ENCODE data around the gene ZNF70. TPM values are rescaled to one million over a fixed set of nuclear protein-coding genes. Genes with fewer than 3 reads are reported as not detected.

ZNF70 gene
- polyA plus RNA-seq, 1 of the 3 experiments (the other 2 are of a cell fraction): 0.77 TPM

DNA sequence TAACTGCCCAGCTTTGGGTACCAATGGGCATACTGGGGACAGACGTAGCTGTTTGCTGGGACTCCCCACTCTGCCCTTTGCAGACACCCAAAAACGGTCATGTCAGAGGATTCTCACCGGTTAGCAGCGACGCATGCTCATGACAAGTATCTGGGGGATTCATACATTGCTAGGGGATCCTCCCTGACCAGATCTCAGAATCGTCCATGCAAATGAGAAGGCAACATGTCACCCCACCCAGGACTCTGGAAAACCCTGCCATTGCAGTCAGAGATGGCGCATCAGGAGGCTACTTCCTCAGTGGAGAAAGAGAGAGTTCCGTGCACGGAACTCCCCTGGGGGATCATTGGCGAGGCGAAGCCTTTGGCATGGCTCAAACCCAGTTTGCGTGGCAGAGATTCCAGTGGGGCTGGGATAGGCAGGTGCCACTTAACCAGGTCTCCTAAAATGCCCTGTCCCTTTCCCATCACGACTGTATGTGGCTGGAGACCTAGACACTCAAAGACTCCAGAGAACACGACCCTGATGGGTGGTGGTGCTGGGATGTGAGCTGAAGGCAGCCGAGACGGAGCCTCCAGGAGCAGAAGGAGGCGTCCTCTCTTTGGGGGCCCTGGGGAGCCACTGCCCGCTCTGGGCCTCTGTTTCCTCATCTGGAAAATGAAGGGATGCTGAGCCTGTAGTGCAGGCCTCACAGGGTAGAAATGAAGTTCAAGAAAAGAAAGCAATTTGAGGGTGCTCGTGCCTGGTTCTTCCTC, 55.2 kb downstream of the ZNF70 start:
- no peaks in the 10 kb centered on the region for H3K79me2 ChIP-seq (ENCODE audit: insufficient read depth)
- POLR2A ChIA-PET: interaction anchor here (1.0 kb wide), 1 partner anchor 11 kb away, joined by 3 read pairs; no protein-coding TSS in a partner anchor
- DNase-seq: no peak

DNA sequence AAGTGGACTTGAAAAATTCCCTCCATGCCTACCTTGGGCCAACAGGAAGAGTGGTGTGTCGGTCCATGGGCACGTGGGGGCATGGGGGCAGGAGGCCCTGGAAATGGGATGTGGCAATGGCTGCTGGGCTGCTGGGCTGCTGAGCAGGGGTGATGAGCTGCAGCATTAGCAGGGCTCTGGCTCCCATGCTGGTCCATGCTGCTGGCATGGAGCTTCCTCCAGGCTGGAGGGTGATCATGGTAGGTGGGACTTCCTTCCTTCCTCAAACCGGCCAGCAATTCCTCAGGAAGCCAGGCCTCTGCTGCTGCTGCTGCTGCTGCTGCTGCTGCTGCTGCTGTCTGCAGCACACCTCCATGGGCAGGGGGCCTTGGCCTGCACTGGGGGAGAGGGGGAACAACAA, 55.8 kb downstream of the ZNF70 start:
- POLR2A ChIA-PET: interaction anchor here (1.0 kb wide), 1 partner anchor 11 kb away, joined by 3 read pairs; no protein-coding TSS in a partner anchor
- Histone ChIP-seq H3K4me3 (ENCODE audit: low read depth in 2 of 2, low read length in 1 of 2) (no peak overlapping the region), H3K4me1 (ENCODE audit: control insufficient read depth in 1 of 2, insufficient read depth in 2 of 2, low read depth in 1 of 2, low read length in 1 of 2) (no peaks in the 10 kb centered on the region), H3K79me2 (ENCODE audit: insufficient read depth) (no peaks in the 10 kb centered on the region), H3K9me3 (no peaks in the 10 kb centered on the region), H3K27ac (ENCODE audit: low read depth in 2 of 2, low read length in 1 of 2) (no peak overlapping the region), H3K9me2 (no peaks in the 10 kb centered on the region), H3K4me2 (no peak overlapping the region), H2AFZ (ENCODE audit: low read depth) (no peak overlapping the region), H3K27me3 (ENCODE audit: insufficient read depth) (no peaks in the 10 kb centered on the region), H3K36me3 (replicated peaks in 1 of 2; ENCODE audit: control insufficient read depth in 1 of 2, insufficient read depth in 2 of 2, low read length in 1 of 2) (peaks cover 16 to 37% of the 10 kb centered on the region in 2 experiments), H4K20me1 (ENCODE audit: insufficient read depth) (no peaks in the 10 kb centered on the region), H3F3A (replicated peaks; ENCODE audit: insufficient read depth) (no peaks in the 10 kb centered on the region), H3K9ac (no peak overlapping the region)
- CTCF ChIA-PET: interaction anchor here (0.6 kb wide), 1 partner anchor 16 kb away, joined by 3 read pairs; no protein-coding TSS in a partner anchor
- no peak for DNase-seq
- WGBS (ENCODE audit: low lambda C conversion rate): 100% methylated on average over 2 of the region's 3 CpGs
- TF ChIP-seq GATA2 (CRISPR knock-in tag; IDR thresholded peaks at IDR 0.05) (no peak), TCF12 (IDR thresholded peaks at IDR 0.05) (no peak), MEF2A (IDR thresholded peaks at IDR 0.05; ENCODE audit: borderline replicate concordance, low read depth) (no peak), POLR2AphosphoS5 (IDR thresholded peaks at IDR 0.05; ENCODE audit: low read depth, low read length) (no peak), JUND (IDR thresholded peaks at IDR 0.05) (no peak), SIN3A (IDR thresholded peaks at IDR 0.05; ENCODE audit: borderline replicate concordance, low read depth, low read length) (no peak), TAF1 (IDR thresholded peaks at IDR 0.05; ENCODE audit: borderline replicate concordance, low read depth, low read length) (no peak), RFX5 (IDR thresholded peaks at IDR 0.05; ENCODE audit: low read length) (no peak), YY1 (IDR thresholded peaks at IDR 0.05; ENCODE audit: low read depth) (no peak), TEAD4 (IDR thresholded peaks at IDR 0.05; ENCODE audit: borderline replicate concordance, insufficient read depth) (no peak), RCOR1 (IDR thresholded peaks at IDR 0.05; ENCODE audit: low read length) (no peak), RAD21 (IDR thresholded peaks at IDR 0.05; ENCODE audit: low read length) (no peak), MXI1 (IDR thresholded peaks at IDR 0.05; ENCODE audit: low read depth, low read length) (no peak), NFIC (IDR thresholded peaks at IDR 0.05; ENCODE audit: borderline replicate concordance) (no peak)
- TF ChIP-seq, protein P1, sequence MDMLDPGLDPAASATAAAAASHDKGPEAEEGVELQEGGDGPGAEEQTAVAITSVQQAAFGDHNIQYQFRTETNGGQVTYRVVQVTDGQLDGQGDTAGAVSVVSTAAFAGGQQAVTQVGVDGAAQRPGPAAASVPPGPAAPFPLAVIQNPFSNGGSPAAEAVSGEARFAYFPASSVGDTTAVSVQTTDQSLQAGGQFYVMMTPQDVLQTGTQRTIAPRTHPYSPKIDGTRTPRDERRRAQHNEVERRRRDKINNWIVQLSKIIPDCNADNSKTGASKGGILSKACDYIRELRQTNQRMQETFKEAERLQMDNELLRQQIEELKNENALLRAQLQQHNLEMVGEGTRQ (IDR thresholded peaks at IDR 0.05; ENCODE audit: borderline replicate concordance, low read depth, low read length): no peak
- TF ChIP-seq, protein P2, sequence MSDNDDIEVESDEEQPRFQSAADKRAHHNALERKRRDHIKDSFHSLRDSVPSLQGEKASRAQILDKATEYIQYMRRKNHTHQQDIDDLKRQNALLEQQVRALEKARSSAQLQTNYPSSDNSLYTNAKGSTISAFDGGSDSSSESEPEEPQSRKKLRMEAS (IDR thresholded peaks at IDR 0.05; ENCODE audit: low read depth): no peak

More for the DNA sequence above, 55.2 kb downstream of the ZNF70 start:
- Histone ChIP-seq H3K27me3 (ENCODE audit: insufficient read depth) (no peaks in the 10 kb centered on the region), H3K9ac (no peak overlapping the region), H3K4me3 (ENCODE audit: low read depth in 2 of 2, low read length in 1 of 2) (no peak overlapping the region), H4K20me1 (ENCODE audit: insufficient read depth) (no peaks in the 10 kb centered on the region), H3K9me3 (no peaks in the 10 kb centered on the region), H3F3A (replicated peaks; ENCODE audit: insufficient read depth) (no peaks in the 10 kb centered on the region), H3K36me3 (replicated peaks in 1 of 2; ENCODE audit: control insufficient read depth in 1 of 2, insufficient read depth in 2 of 2, low read length in 1 of 2) (peaks cover 20 to 40% of the 10 kb centered on the region in 2 experiments), H3K9me2 (no peaks in the 10 kb centered on the region), H3K4me1 (ENCODE audit: control insufficient read depth in 1 of 2, insufficient read depth in 2 of 2, low read depth in 1 of 2, low read length in 1 of 2) (no peaks in the 10 kb centered on the region), H3K27ac (ENCODE audit: low read depth in 2 of 2, low read length in 1 of 2) (no peak overlapping the region), H3K4me2 (no peak overlapping the region), H2AFZ (ENCODE audit: low read depth) (no peak overlapping the region)
- WGBS (ENCODE audit: low lambda C conversion rate): 90% methylated on average over 16 of the region's 19 CpGs
- CTCF ChIA-PET: interaction anchor here (0.6 to 1.0 kb wide), 2 partner anchors 9 to 15 kb away, joined by 3 to 4 read pairs; no protein-coding TSS in a partner anchor
- TF ChIP-seq TCF12 (IDR thresholded peaks at IDR 0.05): no peak
- no peak for TF ChIP-seq POLR2AphosphoS5 (IDR thresholded peaks at IDR 0.05; ENCODE audit: low read depth, low read length)
- no peak for TF ChIP-seq RAD21 (IDR thresholded peaks at IDR 0.05; ENCODE audit: low read length)
- no peak for TF ChIP-seq RCOR1 (IDR thresholded peaks at IDR 0.05; ENCODE audit: low read length)
- no peak for TF ChIP-seq RFX5 (IDR thresholded peaks at IDR 0.05; ENCODE audit: low read length)
- no peak for TF ChIP-seq NFIC (IDR thresholded peaks at IDR 0.05; ENCODE audit: borderline replicate concordance)
